HG03039 (cell line): ENCODE data around the gene MAPK4.
"Not testable (repeated sequence)": the region's sequence is repeated elsewhere in the genome, so short reads cannot be mapped to it uniquely, and the experiment has no call there.

ENCODE experiments used
- ATAC-seq: cut with Tn5 transposase; IDR thresholded peaks from one replicate; pipeline ENCODE4 v1.9.1; 2021; ENCODE audit warnings: mild to moderate bottlenecking, moderate library complexity; ENCODE audit not compliant: unreplicated experiment

Gene MAPK4

DNA sequence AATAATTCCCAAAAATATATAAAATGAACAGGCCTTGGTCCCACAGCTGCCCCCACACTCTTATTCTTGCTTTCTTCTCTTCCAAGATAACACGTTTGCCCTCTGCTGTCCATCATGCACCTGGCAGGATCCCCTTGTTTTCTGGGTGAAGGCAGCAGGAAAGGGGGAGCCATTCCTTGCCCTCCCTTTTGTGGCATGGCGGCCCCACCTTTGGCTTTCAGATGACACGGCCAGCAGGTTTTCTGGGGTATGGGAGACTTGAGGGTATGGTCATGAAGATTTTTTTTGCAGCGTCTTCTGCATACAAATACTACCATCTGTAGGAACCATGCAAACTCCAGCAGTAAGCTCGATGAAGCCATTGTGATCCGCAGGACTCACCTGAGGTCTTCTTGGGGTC, 118.8 kb downstream of the MAPK4 start:
- no peak for ATAC-seq

DNA sequence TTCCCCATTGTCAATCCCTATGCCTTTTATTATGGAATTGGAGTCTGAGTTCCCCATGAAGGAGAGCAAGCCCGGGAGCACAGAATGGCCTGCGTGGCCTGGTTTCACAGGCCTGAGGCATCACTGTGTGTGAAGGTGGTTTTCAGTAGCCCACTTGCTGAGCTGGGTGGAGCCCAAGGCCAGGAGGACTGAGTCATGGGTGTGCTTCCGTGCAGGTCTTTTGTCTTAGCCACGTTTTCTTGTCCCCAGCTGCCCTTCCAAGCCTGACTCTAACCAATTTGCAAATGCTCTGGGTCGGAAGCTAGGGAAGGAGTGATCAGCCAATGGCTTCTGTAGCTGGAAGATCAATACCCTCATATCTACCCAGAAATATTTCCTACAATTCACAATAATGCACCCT, 119.2 kb downstream of the MAPK4 start:
- ATAC-seq = no peak

DNA sequence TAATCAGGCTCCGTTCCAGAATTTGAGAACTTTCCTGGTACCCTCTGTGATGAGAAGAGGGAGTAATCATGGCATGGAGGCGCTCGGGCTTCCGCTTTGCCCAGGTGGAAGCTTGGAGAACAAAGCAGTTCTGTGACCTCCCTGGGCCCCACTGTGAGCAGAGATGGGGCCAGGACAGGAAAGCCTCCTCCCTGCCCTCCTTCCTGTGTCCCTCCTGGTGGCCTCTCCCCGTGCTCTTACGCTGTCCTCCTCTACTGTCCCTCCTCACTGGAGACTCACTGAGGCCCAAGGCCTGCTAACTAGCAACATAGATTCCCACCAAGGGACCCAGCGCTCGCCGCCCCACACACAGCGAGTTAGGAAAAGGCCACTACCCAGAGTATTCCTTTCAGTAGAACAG, 119.8 kb downstream of the MAPK4 start:
- ATAC-seq = no peak

DNA sequence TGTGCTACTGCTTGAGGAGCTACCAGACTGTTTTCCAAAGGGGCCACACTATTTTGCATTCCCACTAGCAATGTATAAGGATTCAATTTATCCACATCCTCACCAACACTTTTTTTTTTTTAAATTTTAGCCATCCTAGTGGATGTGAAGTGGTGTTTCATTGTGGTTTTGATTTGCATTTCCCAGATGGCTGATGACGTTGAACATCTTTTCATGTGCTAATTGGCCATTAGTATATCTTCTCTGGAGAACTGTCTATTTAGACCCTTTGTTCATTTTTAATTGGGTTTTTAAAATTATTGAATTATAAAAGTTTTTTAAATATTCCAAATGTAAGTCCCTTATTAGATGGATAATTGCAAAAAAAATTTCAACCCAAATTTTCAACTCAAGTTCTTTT, 121.1 kb downstream of the MAPK4 start:
- ATAC-seq = no peak

DNA sequence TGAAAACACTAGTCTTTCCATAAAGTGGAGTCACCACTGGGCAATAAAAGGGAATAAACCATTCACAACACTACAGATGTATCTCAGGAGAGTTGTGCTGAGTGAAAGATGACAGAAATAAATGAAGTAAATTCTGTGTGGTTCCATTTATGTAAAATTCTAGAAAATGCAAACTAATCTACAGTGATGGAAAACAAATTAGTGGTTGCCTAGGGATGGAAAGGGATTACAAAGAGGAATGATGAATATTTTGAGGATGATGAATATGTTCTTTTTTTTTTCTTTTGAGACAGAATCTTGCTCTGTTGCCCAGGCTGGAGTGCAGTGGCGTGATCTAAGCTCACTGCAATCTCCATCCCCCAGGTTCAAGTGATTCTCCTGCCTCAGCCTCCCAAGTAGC, 123.0 kb downstream of the MAPK4 start:
- no peak for ATAC-seq

DNA sequence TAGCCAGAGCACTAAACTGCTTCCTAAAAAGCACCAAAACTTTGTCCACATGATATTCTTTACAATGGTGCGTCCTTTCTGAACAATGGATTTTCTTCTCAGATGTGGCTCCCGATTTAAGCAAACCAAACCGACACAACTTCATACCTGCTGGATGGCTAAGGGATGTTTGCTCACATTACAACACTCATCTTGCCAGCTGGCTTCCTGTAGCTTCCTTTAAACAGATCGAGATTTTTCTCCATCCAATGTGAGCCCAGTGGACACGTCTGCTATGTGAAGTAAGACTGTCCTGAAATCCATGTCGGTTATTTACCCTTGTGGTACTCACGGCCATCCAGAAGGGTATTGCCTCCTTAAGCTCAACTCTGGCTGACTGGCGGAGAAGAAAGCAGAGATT, 126.5 kb downstream of the MAPK4 start:
- ATAC-seq = no peak

DNA sequence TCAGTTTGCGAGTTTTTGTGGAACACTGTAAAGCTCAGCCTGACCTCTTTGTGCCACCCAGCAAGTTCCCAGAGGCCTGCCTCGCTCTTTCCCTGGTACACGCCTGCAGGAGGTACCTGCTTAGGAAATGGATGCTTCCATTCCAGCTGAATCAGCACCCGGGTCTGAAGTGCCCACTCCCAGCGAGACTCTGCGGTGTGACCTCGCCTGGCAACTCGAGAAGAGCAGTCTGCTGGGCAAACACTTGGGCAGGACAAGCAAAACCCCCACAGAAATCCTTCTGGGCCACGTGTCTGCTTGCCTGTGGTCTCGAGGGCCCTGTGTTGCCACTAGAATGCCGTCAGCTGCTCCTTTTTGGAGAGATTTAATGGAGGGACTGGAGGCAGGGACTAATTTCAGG, 127.6 kb downstream of the MAPK4 start:
- ATAC-seq = no peak

DNA sequence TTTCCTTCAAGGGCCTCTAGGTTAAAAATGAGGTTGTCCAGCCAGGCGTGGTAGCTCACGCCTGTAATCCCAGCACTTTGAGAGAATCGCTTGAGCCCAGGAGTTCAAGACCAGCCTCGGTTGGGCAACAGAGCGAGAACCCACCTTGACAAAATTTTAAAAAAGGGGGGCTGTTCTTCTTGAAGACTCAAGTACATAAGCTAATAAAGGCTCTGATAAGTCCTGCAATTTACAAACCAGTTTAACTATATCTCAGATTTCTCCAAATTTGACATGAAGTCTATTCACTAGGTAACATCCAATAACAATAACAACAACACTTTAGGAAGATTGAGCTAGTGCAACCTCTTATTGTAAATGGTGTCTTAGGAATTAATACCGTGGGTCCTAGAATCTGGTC, 129.7 kb downstream of the MAPK4 start:
- ATAC-seq = no peak

DNA sequence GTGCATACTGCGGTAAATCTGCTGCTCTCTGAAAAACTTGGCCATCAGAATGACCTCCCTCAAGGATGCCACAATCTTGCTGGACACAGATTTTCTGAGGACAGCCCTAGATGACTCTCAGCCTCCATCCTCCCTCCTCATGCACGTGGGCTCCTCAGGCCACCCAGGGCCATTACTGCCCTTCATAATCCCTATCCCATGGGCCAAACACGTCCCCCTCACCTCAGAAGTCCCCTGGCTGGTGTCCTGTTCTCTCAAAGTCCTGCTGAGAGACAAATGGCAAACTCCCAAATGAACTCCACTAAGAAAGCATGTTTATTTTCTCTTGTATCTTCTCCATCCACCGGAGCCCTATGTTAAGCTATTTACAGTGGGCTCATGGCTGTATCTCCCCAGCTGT, 134.3 kb downstream of the MAPK4 start:
- no peak for ATAC-seq

DNA sequence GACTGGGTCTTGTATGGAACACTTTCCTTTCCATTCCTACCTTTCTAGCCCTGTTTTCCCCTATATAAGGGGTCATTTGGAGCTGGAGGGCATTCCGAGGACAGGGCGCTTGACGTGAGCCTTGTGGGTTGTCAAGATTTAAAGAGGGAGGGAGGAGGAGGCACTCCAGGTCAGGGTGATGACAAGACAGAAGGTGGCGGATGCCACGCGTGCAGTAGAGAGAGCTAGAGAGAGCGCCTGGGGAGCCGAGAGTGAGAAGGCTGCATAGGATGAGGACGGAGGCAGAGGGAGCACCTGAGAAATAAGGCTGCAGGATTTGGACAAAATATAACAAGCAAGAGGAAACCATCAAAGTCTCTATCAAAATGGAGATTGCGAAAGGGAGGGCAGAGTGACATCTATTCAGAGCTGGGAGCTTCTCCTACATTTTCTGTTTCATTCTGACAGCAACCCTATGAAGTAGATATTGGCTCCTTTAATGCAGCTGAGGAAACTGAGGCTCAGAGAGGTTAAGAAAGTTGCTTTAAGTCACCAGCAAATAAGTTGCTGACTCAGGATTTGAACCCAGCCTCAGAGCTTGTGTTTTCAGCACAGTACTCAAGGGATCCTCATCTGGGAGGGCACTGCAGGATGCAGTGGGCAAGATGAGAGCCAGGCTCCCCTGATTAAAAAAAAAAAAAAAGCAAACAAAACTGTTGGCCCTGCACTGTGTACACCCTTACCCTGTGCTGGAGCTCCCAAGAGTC, 135.7 kb downstream of the MAPK4 start:
- no peak for ATAC-seq

DNA sequence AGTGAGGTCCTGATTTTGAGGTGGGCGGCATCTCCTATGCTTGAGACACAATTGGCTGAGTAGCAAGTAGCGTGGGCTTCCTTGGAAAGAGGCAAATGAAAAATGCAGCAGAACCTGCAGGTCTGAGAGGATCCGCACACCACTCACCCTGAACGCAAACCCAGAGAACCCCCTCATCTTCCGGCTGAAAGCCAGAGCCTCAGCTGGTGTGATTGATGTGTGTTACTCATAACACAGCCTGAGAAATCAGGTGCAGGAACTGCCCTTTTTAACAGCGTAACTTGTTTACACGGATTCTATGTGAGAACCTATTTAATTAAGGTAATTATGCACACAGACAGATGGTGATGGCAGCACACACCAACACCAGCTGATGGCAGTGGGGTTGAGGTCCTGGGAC, 136.5 kb downstream of the MAPK4 start:
- ATAC-seq = no peak

DNA sequence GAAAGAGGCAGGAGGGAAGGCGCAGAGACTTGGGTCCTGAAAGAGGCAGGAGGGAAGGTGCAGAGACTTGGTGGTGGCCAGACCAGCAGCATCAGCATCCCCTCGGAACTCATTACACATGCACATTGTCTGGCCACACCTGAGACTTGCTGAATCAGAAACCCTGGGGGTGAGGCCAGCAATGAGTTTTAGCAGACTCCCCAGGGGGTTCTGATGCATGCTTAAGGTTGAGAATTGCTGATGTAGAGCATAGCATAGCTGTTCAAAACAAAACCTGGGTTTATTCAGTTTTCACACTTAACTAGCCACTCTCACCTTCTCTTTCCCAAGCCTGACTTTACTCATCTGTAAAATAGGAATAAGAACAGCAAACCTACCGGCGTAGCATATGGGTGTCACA, 137.0 kb downstream of the MAPK4 start:
- no peak for ATAC-seq

DNA sequence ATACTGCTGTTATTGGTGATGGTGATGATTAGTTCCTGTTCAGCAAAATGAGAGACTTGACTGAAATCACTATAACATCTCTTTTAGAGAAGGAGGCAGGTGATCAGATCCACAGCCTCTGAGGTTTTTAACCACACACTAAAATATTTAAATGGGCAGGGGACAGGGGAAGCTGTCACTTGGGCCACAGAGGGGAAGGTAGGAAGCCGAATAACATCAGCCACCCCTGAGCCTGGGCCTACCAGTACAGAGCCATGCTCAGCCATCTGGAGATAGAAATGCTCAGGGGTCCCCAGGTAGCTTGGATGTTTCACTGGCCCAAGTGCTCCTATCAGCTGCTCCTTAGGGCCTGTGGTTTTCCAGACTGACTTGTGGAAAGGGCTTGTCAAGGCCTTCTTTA, 137.6 kb downstream of the MAPK4 start:
- no peak for ATAC-seq

DNA sequence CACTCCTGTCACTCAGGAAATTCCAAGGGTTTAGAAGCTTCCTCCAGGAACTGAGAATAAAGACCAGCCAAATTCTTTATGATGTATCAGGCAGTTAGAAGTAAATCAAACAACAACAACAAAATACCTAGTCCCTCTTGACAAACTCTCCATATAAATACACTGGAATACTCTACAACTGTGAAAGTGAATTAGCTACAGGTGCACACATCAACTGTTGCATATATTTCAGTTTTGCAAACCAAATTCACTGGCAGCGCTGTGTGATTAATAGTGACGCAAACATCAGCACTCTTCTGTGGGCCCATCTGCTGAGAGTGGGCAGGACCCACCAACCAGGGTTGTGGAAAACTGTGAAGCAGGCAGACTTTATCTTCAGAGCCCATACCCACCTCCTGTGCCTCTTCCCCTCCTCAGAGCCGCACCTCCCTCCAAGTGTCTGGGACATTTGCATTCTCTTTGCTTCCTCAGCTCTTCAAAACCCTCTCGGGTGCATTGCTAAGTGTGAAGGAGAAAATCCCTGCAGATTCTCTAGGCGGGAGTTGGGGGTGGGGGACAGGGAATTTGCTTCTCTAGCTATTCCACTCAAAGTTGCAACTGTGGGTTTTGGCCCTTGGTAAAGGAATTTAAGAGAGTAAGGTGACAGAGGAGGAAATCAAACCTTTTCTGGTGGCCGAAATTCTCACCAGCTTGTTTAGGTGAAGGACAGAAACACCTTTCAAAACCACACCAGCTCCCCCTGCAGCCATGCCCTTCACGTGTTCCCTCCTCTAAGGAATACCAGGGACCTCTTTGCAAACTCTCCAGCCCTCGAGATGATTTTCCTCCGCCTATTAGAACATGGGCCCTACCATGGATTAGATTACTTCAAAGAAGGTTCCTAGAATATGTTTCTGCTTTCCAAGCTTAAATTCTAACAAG, 140.6 kb downstream of the MAPK4 start:
- no peak for ATAC-seq

DNA sequence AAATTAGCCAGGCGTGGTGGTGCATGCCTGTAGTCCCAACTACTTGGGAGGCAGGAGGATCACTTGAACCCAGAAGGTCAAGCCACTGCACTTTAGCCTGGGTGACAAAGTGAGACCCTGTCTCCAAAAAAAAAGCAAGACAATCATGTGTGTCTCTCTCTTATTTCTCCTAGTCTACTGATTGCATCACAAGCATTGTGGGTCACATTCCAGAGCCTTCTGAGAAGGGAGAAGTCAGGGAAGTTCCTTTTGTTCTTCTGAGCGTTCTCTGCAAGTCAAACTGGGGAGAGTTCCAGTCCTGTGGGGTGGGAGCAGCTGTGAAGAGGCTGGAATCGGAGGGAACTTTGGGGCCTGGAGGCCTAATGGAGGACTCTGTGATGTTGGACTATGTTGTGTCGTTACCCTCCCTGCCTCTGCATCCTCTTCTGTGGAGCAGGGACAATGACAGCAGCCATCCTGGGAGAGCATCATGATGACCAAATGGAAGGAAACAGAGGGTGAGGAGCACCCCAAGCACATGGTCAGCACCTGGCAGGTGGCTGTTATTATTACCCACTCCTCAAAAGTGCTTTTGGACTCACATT, 144.6 kb downstream of the MAPK4 start:
- no peak for ATAC-seq

DNA sequence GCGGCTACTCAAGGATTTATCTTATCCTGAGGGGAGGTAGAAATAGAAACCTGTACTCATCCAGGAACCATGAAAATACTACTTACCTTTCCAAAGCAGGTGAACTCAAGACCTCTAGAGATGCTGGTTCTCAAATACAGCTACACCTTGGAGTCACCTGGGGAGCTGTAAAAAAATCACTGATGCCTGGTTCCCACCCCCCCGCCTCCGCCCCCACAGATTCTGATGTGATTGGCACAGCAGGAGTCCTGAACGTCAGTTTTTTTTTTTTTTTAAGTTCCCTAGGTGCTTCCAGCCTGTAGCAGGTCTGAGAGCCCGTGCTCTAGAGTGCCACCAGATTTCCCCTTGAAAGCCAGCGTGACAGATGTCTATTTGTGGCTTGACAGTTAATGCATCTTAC, 146.3 kb downstream of the MAPK4 start:
- no peak for ATAC-seq

DNA sequence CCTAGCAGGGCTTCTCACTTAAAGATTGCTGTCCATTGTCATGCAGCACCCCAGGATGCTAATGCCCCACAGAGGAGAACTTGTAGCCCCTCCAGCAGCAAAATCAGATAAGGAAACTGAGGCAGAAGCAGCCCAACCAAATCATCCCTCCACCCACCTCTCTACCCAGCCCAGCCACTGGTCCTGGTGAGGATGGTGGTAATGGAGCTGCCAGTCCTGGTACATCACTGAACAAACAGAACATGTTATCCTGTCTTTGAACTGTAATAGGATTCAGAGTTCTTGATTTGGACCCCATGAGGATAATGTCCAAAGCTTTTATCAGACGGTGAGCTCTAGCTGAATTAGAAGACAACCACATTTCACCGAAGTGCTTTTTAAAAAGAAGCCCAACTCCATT, 146.8 kb downstream of the MAPK4 start:
- no peak for ATAC-seq

DNA sequence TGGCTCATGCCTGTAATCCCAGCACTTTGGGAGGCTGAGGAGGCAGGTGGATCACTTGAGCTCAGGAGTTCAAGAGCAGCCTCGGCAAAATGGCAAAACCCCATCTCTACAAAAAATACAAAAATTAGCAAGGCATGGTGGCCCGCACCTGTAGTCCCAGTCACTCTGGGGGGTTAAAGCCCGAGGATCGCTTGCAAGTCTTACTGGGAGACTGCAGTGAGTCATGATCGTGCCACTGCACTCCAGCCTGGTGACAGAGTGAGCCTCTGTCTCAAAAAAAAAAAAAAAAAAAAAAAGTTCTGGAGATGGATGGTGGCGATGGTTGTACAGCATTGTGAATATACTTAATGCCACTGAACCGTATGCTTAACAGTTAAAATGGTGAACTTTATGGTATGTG, 147.4 kb downstream of the MAPK4 start:
- not testable (repeated sequence) for ATAC-seq

DNA sequence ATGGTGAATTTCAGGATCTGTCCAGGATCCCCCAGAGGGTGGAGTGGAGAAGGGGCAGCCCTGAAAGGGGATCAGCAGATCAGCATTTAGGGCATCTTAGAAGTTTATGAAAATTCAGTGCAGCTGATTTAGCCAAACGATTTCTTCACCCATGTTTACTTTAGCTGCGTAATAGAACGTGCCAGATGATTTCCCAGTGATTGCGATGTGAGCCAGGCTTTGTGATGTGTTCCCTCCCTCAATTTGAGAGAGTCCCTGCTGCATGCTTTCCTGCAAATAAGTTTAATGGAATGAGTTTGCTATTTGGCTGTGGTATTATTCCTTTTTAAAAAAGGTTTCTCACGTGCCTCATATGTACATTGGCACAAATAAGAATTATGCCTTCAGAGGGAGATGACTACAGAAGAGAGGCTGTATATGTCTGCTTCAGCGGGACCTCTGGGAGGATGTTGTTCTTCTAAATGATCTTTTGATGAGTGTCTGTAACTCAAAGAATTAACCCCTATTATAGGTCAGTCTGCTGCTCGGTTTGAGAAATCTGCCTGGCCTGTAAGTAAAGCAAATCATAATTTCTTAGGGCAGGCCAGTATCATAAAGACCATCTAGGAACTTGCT, 148.1 kb downstream of the MAPK4 start:
- no peak for ATAC-seq

DNA sequence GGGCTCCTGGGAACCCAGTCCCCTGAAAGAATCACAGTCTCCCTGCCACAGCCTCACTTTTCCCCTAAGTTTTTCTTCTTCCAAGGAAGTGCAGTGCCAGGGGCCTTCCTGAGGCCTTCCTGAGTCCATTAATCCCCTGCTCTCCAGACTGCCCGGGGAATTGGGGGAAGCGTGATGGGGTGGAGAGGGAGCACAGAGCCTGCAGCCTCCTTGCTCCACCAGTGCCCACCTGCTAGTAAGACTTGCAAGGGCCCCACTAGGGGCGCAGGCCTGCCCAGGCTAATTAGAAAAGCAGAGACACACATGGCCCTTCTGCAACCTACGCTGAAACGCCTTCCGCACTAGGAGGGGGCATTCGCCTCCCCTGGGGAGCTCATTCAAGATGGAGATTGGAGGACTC, 149.3 kb downstream of the MAPK4 start:
- no peak for ATAC-seq

DNA sequence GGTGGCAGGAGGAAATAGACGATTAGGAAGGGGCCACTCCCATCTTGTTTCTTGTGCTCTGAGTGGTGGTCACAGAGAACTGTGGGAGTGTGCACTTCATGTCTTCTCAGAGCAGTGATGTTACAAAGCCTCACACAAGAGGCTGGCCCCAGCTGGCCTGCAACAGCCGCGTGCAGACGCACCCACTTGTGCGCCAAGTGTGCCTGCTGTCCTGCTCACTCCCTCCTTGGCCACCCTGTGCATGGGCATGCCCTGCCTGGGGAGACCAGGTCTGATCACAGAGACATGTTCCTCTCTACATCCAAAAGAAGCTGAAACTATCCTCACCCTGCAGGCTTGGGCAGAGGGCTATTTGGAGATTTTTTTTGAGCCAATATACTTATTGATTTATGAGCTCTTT, 151.5 kb downstream of the MAPK4 start:
- ATAC-seq = no peak

DNA sequence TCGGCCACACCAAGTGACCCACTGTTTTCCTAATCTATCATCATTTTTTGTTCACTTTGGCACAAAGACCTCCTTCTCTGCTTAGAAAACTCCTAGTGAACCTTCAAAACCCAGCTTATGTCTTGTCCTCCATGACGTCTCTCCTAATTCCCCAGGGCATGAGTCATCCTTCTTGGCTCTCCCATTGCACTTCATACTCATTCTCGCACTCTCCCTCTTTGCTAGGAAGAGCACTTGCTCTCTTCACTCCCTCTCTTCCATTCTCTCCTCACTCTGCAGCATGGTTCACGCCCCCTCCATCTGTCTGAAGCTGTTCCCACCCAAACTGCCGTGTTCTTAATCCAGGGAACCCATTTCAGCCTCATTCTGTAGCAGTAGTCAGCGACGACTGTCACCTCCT, 156.0 kb downstream of the MAPK4 start:
- ATAC-seq = no peak
